ENCODE measurements around the gene CCBE1.

DNA sequence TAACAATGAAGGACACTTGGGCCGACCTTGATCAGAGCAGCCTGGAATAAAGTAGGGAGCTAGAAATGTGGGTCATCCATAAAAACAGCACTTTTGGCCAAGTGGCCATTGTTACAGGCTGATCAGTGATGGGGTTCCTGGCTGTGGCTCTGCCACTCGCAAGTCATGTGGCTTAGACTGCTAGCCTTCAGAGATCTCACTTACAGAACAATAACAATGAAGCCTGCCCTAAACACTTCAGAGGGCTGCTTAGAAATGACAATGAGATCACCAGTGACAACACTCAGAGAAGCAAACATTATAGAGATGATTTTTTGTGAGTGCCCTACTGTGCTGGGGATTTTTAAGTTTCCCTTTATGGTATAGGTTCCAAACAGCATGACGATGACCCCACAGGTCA is 230.2 kb downstream of the CCBE1 start:
- TF ChIP-seq POLR2A (IDR thresholded peaks at IDR 0.05; ENCODE audit: low read length) (no peak), GATA1 (IDR thresholded peaks at IDR 0.05; ENCODE audit: low read depth, low read length) (no peak)

Data from erythroblast (primary cell).